ENCODE results near the gene MUC4.

- no peak for TF ChIP-seq CTCF (IDR thresholded peaks at IDR 0.05)
- TF ChIP-seq POLR2AphosphoS5 (IDR thresholded peaks at IDR 0.05) = no peak
These were observed 58.1 kb downstream of the MUC4 start for GRCh38 chr3:195753581-195753980.
